SH-SY5Y (cell line): ENCODE measurements around the gene MSI2.

Source experiments
- GATA2 ChIP-seq: IDR thresholded peaks from 2 replicates; pipeline ENCODE4 v1.6.1; 2011; ENCODE audit warnings: mild to moderate bottlenecking, low read depth, low read length
- GATA3 ChIP-seq: IDR thresholded peaks from 2 replicates; pipeline ENCODE4 v1.6.1; 2011; ENCODE audit warnings: low read depth, mild to moderate bottlenecking, low read length, moderate library complexity

GRCh38 chr17:57471868-57472368 lies 215.6 kb downstream of the MSI2 start:
- TF ChIP-seq GATA3 (no peak), GATA2 (no peak)
